Activated T-helper 1 cell treated with anti-CD3 and anti-CD28 coated beads, Interleukin-12 subunit alpha, Interleukin-12 subunit beta, Interleukin-2, Interleukin-4 antibody, amounts not matched to agents 30 ng/mL and 10 ng/mL and 1 ng/mL, durations not matched to agents 14 hours and 24 hours and 36 hours (primary cell): ENCODE results near the gene KRTAP10-8. TPM values are rescaled to one million over a fixed set of nuclear protein-coding genes. Genes with fewer than 3 reads are reported as not detected.
"Not testable (repeated sequence)": the region's sequence is repeated elsewhere in the genome, so short reads cannot be mapped to it uniquely, and the experiment has no call there.

ENCODE experiments used
- DNase-seq: peaks from one replicate; pipeline ENCODE4 v3.0.0; 2021; ENCODE audit warnings: low spot score
- H3K27ac Mint-ChIP-seq: one replicate; pipeline ENCODE4 v1.8.0; 2021; ENCODE audit warnings: mild to moderate bottlenecking, mixed read lengths
- H3K27me3 Mint-ChIP-seq: one replicate; pipeline ENCODE4 v1.8.0; 2022; ENCODE audit warnings: mild to moderate bottlenecking, moderate library complexity, mixed read lengths; ENCODE audit not compliant: insufficient read depth
- H3K36me3 Mint-ChIP-seq: one replicate; pipeline ENCODE4 v1.8.0; 2021; ENCODE audit warnings: low read depth, mixed read lengths
- H3K4me1 Mint-ChIP-seq: one replicate; pipeline ENCODE4 v1.8.0; 2021; ENCODE audit warnings: low read depth, mixed read lengths
- H3K4me3 Mint-ChIP-seq: one replicate; pipeline ENCODE4 v1.8.0; 2021; ENCODE audit warnings: mild to moderate bottlenecking, moderate library complexity, mixed read lengths
- H3K9me3 Mint-ChIP-seq: one replicate; pipeline ENCODE4 v1.8.0; 2021; ENCODE audit warnings: mixed read lengths
- intact Hi-C: fragments of 100-400 bp; cut with micrococcal nuclease; formaldehyde crosslinking; loops from one replicate; pipeline ENCODE4 v1.15.1; 2024
- total RNA-seq: library from RNA; stranded (reverse); gene quantifications from 2 replicates; pipeline ENCODE4 v1.2.3, GENCODE V29; 2022

The KRTAP10-8 gene
- total RNA-seq, 1 donor from 2014 or later, result not detected

- no peak overlapping the region for H3K4me3 Mint-ChIP-seq
- no peak overlapping the region for H3K27ac Mint-ChIP-seq
- H3K4me1 Mint-ChIP-seq, result peaks cover 16% of the 10 kb centered on the region
- intact Hi-C loops, result loop anchor here (10.0 kb wide), 1 partner anchor 132 kb away; the partner anchor contains the start of gene TSPEAR
- H3K36me3 Mint-ChIP-seq, result peaks cover 1% of the 10 kb centered on the region
- peaks cover 34% of the 10 kb centered on the region for H3K9me3 Mint-ChIP-seq
- H3K27me3 Mint-ChIP-seq, result peaks cover 34% of the 10 kb centered on the region
- DNase-seq, result no peak
These were observed 28.6 kb upstream of the KRTAP10-8 start for GRCh38 chr21:44583089-44583799.

GRCh38 chr21:44583800-44584147, 28.1 kb upstream of the KRTAP10-8 start:
- Mint-ChIP-seq H3K4me1 (peaks cover 16% of the 10 kb centered on the region), H3K4me3 (no peak overlapping the region), H3K9me3 (peaks cover 32% of the 10 kb centered on the region), H3K36me3 (peaks cover 1% of the 10 kb centered on the region), H3K27me3 (peaks cover 32% of the 10 kb centered on the region), H3K27ac (no peak overlapping the region)
- peak; percentile 18 for DNase-seq
- intact Hi-C loops, result loop anchor here (10.0 kb wide), 1 partner anchor 131 kb away; the partner anchor contains the start of gene TSPEAR

- H3K36me3 Mint-ChIP-seq, result peaks cover 1% of the 10 kb centered on the region
- H3K27me3 Mint-ChIP-seq, result peaks cover 30% of the 10 kb centered on the region
- intact Hi-C loops, result loop anchor here (10.0 kb wide), 1 partner anchor 129 kb away; the partner anchor contains the start of gene TSPEAR
- no peak overlapping the region for H3K4me3 Mint-ChIP-seq
- peaks cover 16% of the 10 kb centered on the region for H3K4me1 Mint-ChIP-seq
- no peak overlapping the region for H3K27ac Mint-ChIP-seq
- peaks cover 16% of the 10 kb centered on the region for H3K9me3 Mint-ChIP-seq
- no peak for DNase-seq
These were observed 26.0 kb upstream of the KRTAP10-8 start for GRCh38 chr21:44585892-44586291.

- intact Hi-C loops, result loop anchor here (10.0 kb wide), 1 partner anchor 126 kb away; the partner anchor contains the start of gene TSPEAR
- peaks cover 6% of the 10 kb centered on the region for H3K4me1 Mint-ChIP-seq
- no peak for DNase-seq
- H3K27ac Mint-ChIP-seq, result no peak overlapping the region
- peaks cover 1% of the 10 kb centered on the region for H3K36me3 Mint-ChIP-seq
- no peak overlapping the region for H3K4me3 Mint-ChIP-seq
- H3K27me3 Mint-ChIP-seq, result peaks cover 32% of the 10 kb centered on the region
- H3K9me3 Mint-ChIP-seq, result peaks cover 4% of the 10 kb centered on the region
These were observed 22.8 kb upstream of the KRTAP10-8 start for GRCh38 chr21:44589094-44589493.

GRCh38 chr21:44589586-44590305, 22.1 kb upstream of the KRTAP10-8 start:
- peaks cover 28% of the 10 kb centered on the region for H3K27me3 Mint-ChIP-seq
- H3K4me3 Mint-ChIP-seq, result no peak overlapping the region
- no peak overlapping the region for H3K27ac Mint-ChIP-seq
- DNase-seq, result no peak
- peaks cover 4% of the 10 kb centered on the region for H3K9me3 Mint-ChIP-seq
- no peaks in the 10 kb centered on the region for H3K36me3 Mint-ChIP-seq
- intact Hi-C loops, result loop anchor here (10.0 kb wide), 1 partner anchor 125 kb away; the partner anchor contains the start of gene TSPEAR
- H3K4me1 Mint-ChIP-seq, result no peaks in the 10 kb centered on the region

GRCh38 chr21:44590311-44590721, 21.6 kb upstream of the KRTAP10-8 start:
- Mint-ChIP-seq H3K9me3 (peaks cover 4% of the 10 kb centered on the region), H3K36me3 (no peaks in the 10 kb centered on the region), H3K4me3 (no peak overlapping the region), H3K4me1 (peaks cover 4% of the 10 kb centered on the region), H3K27me3 (peaks cover 28% of the 10 kb centered on the region), H3K27ac (no peak overlapping the region)
- intact Hi-C loops, result no loop called here
- no peak for DNase-seq

- peaks cover 24% of the 10 kb centered on the region for H3K27me3 Mint-ChIP-seq
- H3K27ac Mint-ChIP-seq, H3K36me3 Mint-ChIP-seq, H3K4me1 Mint-ChIP-seq, DNase-seq, H3K4me3 Mint-ChIP-seq, intact Hi-C loops, H3K9me3 Mint-ChIP-seq: not testable (repeated sequence)
These were observed 20.7 kb upstream of the KRTAP10-8 start for GRCh38 chr21:44590897-44591800.

- H3K4me1 Mint-ChIP-seq, H3K9me3 Mint-ChIP-seq, DNase-seq, intact Hi-C loops, H3K27ac Mint-ChIP-seq, H3K36me3 Mint-ChIP-seq, H3K4me3 Mint-ChIP-seq: not testable (repeated sequence)
- H3K27me3 Mint-ChIP-seq, result peaks cover 18% of the 10 kb centered on the region
These were observed 20.1 kb upstream of the KRTAP10-8 start for GRCh38 chr21:44591801-44592130.

GRCh38 chr21:44592446-44593311, 19.2 kb upstream of the KRTAP10-8 start, which contains the start of gene KRTAP10-6:
Gene KRTAP10-6 (minus strand): TSS chr21:44592505. CDS start chr21:44592484, 21 bp downstream.
- Mint-ChIP-seq H3K27ac (no peak within 1 kb of the TSS), H3K9me3 (no peaks in the 10 kb centered on the region), H3K4me3 (no peak within 1 kb of the TSS), H3K27me3 (peaks cover 8% of the 10 kb centered on the region), H3K4me1 (peaks cover 5% of the 10 kb centered on the region), H3K36me3 (no peaks in the 10 kb centered on the region)
- intact Hi-C loops, result no loop called here
- DNase-seq, result no peak

- no peak for DNase-seq
- no peak overlapping the region for H3K4me3 Mint-ChIP-seq
- peaks cover 13% of the 10 kb centered on the region for H3K27me3 Mint-ChIP-seq
- intact Hi-C loops, result no loop called here
- no peaks in the 10 kb centered on the region for H3K9me3 Mint-ChIP-seq
- H3K4me1 Mint-ChIP-seq, result peaks cover 5% of the 10 kb centered on the region
- H3K36me3 Mint-ChIP-seq, result no peaks in the 10 kb centered on the region
- H3K27ac Mint-ChIP-seq, result no peak overlapping the region
These were observed 18.1 kb upstream of the KRTAP10-8 start for GRCh38 chr21:44593598-44594405.

GRCh38 chr21:44594406-44594916, 17.4 kb upstream of the KRTAP10-8 start:
- Mint-ChIP-seq H3K27ac (no peak overlapping the region), H3K9me3 (no peaks in the 10 kb centered on the region), H3K27me3 (peaks cover 13% of the 10 kb centered on the region), H3K4me3 (no peak overlapping the region), H3K4me1 (peaks cover 5% of the 10 kb centered on the region), H3K36me3 (no peaks in the 10 kb centered on the region)
- intact Hi-C loops, result no loop called here
- DNase-seq, result no peak
